ENCODE measurements around the gene ALG14.

Gene ALG14

DNA sequence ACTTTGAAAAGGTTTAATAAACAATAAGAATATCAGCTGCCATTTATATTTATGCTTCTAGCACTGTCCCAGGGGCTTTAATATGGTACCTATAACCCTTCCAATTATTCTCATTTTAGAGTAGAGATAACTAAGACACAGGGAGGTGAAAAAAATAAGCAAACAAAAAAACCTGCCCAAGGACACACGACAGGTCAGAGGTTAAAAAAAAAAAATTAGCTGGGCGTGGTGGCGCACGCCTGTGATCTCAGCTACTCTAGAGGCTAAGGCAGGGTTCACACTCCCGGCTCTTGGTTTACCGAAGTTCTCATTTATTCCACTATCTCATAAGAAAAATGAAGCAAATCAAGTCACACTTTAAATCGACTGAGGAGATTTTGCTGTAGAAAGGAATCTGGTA lies 111.2 kb downstream of the ALG14 start:
- TF ChIP-seq, protein P1, sequence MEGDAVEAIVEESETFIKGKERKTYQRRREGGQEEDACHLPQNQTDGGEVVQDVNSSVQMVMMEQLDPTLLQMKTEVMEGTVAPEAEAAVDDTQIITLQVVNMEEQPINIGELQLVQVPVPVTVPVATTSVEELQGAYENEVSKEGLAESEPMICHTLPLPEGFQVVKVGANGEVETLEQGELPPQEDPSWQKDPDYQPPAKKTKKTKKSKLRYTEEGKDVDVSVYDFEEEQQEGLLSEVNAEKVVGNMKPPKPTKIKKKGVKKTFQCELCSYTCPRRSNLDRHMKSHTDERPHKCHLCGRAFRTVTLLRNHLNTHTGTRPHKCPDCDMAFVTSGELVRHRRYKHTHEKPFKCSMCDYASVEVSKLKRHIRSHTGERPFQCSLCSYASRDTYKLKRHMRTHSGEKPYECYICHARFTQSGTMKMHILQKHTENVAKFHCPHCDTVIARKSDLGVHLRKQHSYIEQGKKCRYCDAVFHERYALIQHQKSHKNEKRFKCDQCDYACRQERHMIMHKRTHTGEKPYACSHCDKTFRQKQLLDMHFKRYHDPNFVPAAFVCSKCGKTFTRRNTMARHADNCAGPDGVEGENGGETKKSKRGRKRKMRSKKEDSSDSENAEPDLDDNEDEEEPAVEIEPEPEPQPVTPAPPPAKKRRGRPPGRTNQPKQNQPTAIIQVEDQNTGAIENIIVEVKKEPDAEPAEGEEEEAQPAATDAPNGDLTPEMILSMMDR (conservative IDR thresholded peaks at IDR 0.05) = no peak
- no peak for TF ChIP-seq ZFX (IDR thresholded peaks at IDR 0.05)
- H3K27ac ChIP-seq = no peak overlapping the region

DNA sequence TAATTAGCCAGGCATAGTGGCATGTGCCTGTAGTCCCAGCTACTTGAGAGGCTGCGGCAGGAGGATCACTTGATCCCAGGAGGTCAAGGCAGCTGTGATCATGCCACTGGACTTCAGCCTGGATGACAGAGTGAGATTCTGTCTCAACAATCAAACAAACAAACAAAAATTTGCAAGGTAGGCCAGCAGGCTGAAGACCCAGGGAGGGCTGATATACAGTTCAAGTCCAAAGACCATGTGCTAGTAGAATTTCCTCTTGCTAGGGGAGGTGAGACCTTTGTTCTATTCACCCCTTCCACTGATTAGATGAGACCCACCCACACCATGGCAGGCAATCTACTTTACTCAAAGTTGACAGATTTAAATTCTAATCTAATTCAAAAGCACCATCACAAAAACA lies 114.7 kb downstream of the ALG14 start:
- no peak for TF ChIP-seq ZFX (IDR thresholded peaks at IDR 0.05)
- TF ChIP-seq, protein P1 (conservative IDR thresholded peaks at IDR 0.05) = no peak
- no peak overlapping the region for H3K27ac ChIP-seq

DNA sequence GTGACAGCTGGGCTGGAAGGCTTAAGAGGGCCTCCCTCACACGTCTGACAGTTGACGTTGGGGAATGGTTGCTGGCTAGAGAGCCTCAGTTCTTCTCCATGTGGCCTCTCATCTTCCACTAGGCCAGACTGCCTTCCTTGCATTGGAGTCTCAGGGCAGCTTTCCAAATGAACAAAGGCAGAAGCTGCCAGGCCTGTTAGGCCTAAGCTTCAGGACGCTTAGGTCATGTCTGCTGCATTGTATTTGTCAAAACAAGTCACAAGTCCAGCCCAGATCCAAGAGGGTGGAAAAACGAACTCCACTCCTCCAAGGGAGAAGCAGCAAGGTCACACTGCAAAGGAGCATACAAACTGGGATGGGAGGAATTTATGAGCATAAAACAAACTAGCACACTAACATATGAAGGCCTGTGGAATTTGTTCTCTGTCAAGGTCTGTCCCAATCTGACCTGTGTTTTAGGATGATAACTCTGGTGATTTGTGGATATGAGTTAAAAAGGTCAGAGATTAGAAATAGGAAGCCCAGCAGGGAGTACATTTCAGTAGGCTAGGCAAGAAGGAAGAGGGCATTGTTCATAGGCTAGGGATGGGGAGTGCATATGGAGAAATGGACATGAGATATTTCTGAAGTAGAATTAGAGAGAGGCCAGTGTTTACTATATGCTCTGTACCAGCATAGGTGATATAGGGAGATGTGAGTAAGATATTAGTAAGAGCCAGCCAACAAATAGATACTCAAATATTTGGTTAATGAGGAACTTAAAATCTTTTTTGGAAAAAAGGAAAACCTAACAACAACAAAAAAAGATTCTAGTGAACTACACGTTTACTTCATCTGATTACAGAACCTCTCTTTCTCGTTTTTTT lies 116.8 kb downstream of the ALG14 start:
- TF ChIP-seq ZFX (IDR thresholded peaks at IDR 0.05) = peak; percentile 70
- TF ChIP-seq, protein P1 (conservative IDR thresholded peaks at IDR 0.05) = no peak
- peak overlapping the region; percentile 47; the same call in 1 of the 2 replicates for H3K27ac ChIP-seq

DNA sequence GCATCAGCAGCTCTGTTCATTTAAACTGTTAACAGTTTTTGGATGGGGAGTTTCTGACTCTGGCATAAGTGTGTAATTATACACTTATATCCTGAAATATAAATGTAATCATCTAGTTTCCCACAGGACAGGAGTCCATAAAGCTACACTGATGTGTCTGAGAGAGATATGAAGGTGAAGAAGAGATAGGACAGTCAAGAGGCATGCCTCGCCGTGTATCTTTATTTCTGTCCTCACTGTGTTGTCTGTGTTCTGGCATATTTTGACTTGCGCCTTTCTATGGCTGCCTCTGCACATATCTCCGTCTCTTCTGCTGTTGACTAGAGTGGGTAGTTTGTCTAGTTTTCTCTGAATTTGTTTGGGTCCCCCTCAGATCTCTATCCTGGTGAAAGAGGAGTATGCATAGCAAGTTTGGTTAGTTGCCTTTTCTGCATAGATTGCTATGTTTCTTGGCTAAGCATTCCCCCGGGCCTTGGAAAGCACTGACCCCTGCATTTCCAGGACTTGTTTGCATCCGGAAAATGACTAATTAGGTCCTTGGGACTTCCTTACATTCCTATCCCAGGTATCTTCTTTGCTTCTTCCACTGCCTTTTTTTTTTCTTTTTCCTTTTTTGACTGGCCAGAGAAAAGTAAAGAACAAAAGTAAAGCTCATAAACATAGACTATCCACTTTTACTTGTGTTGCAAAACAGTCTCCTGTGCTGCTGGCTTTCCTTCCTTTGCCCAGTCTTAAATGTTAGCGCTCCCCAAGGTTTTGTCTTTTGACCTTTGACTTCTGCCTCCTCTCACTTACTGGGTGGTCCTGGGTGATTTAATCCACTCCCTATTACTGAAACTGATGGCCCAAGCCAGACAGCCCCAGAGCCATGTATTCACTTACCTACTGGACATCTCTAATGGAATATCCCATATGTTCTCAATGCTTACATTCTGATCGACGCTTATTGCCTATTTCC lies 118.2 kb downstream of the ALG14 start:
- no peak for TF ChIP-seq ZFX (IDR thresholded peaks at IDR 0.05)
- TF ChIP-seq, protein P1 (conservative IDR thresholded peaks at IDR 0.05) = no peak
- no peak overlapping the region for H3K27ac ChIP-seq

DNA sequence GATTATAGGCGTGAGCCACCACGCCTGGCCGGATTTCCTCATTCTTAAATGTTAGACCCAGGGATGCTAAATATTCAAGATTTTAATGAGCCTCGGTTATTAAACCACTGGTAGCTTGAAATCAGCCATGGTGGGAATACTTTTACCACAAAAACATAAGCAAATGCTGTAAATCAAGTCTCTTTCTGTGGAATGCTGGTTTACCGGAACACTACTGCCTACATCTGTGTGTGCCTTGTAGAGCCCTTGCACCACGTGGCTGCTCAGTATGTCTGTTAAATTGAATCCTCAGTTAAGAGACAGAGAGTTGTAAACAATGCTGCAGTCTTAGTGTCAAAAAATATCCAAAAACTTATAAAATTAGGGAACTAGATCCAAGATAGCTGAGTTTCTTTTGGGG lies 119.0 kb downstream of the ALG14 start:
- TF ChIP-seq, protein P1 (conservative IDR thresholded peaks at IDR 0.05) = no peak
- no peak for TF ChIP-seq ZFX (IDR thresholded peaks at IDR 0.05)
- H3K27ac ChIP-seq = no peak overlapping the region

DNA sequence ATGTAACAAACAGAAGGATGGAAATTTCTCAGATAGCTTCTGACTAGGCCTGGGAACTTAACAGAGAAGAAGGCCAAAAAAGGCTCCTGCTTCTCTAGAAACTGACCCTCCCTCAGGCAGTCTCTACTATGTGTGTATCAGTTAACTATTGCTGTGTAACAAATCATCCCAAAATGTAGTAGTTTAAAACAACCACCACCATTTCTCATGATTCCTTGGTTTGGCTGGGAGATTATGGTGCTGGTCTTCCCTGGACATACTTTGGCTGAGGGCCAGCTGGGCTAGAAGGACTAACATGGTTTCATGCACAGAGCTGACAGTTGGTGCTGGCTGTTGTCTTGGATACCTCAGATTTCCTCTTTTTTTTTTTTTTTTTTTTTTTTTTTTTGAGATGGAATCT lies 119.6 kb downstream of the ALG14 start:
- no peak overlapping the region for H3K27ac ChIP-seq

More for the DNA sequence above, 119.6 kb downstream of the ALG14 start:
- TF ChIP-seq ZFX (IDR thresholded peaks at IDR 0.05) = no peak
- TF ChIP-seq, protein P1 (conservative IDR thresholded peaks at IDR 0.05) = no peak
